ENCODE results near the gene ABCF3. TPM values are rescaled to one million over a fixed set of nuclear protein-coding genes. Genes with fewer than 3 reads are reported as not detected.

ABCF3 gene
- polyA plus RNA-seq, 4 donors = 53.5 to 62.6 (median 54.5) TPM

GRCh38 chr3:184165543-184165942, 20.5 kb upstream of the ABCF3 start:
- DNase-seq (ENCODE audit: low read depth in 4 of 4, low spot score in 3 of 4) = no peak

- DNase-seq (ENCODE audit: low read depth in 4 of 4, low spot score in 3 of 4) = no peak
These were observed 19.3 kb upstream of the ABCF3 start for GRCh38 chr3:184166671-184167070.

- DNase-seq (ENCODE audit: low read depth in 4 of 4, low spot score in 3 of 4) = no peak
These were observed 18.2 kb upstream of the ABCF3 start for GRCh38 chr3:184167786-184168185.

GRCh38 chr3:184168363-184169120, 17.5 kb upstream of the ABCF3 start:
- no peak for DNase-seq (ENCODE audit: low read depth in 4 of 4, low spot score in 3 of 4)

GRCh38 chr3:184169896-184170875, 15.8 kb upstream of the ABCF3 start:
- no peak for DNase-seq (ENCODE audit: low read depth in 4 of 4, low spot score in 3 of 4)

GRCh38 chr3:184171562-184171961, 14.4 kb upstream of the ABCF3 start:
- no peak for DNase-seq (ENCODE audit: low read depth in 4 of 4, low spot score in 3 of 4)

- DNase-seq (ENCODE audit: low read depth in 4 of 4, low spot score in 3 of 4) = no peak
These were observed 13.2 kb upstream of the ABCF3 start for GRCh38 chr3:184172681-184173373.

GRCh38 chr3:184173374-184173722, 12.7 kb upstream of the ABCF3 start:
- DNase-seq (ENCODE audit: low read depth in 4 of 4, low spot score in 3 of 4) = no peak

- no peak for DNase-seq (ENCODE audit: low read depth in 4 of 4, low spot score in 3 of 4)
These were observed 11.7 kb upstream of the ABCF3 start for GRCh38 chr3:184174284-184174645.

- peak; percentile 94 to 98 (median 97) for DNase-seq (ENCODE audit: low read depth in 4 of 4, low spot score in 3 of 4)
These were observed 11.1 kb upstream of the ABCF3 start, which contains the start of gene AP2M1 for GRCh38 chr3:184174646-184175492. TSS of gene AP2M1 (plus strand) at chr3:184174855. CDS start at chr3:184176994, 2,139 bp downstream.

GRCh38 chr3:184175506-184175905, 10.5 kb upstream of the ABCF3 start:
- no peak for DNase-seq (ENCODE audit: low read depth in 4 of 4, low spot score in 3 of 4)

GRCh38 chr3:184175981-184176376, 10.0 kb upstream of the ABCF3 start:
- DNase-seq (ENCODE audit: low read depth in 4 of 4, low spot score in 3 of 4) = no peak

GRCh38 chr3:184176377-184177330, 9.3 kb upstream of the ABCF3 start:
- DNase-seq (ENCODE audit: low read depth in 4 of 4, low spot score in 3 of 4) = no peak

- no peak for DNase-seq (ENCODE audit: low read depth in 4 of 4, low spot score in 3 of 4)
These were observed 8.7 kb upstream of the ABCF3 start for GRCh38 chr3:184177331-184177731.

- DNase-seq (ENCODE audit: low read depth in 4 of 4, low spot score in 3 of 4) = no peak
These were observed 8.2 kb upstream of the ABCF3 start for GRCh38 chr3:184177767-184178306.

GRCh38 chr3:184178521-184179138, 7.4 kb upstream of the ABCF3 start:
- DNase-seq (ENCODE audit: low read depth in 4 of 4, low spot score in 3 of 4) = no peak

GRCh38 chr3:184180165-184180564, 5.8 kb upstream of the ABCF3 start:
- DNase-seq (ENCODE audit: low read depth in 4 of 4, low spot score in 3 of 4) = no peak

- no peak for DNase-seq (ENCODE audit: low read depth in 4 of 4, low spot score in 3 of 4)
These were observed 4.4 kb upstream of the ABCF3 start for GRCh38 chr3:184181596-184181995.

Measured in right renal pelvis (tissue), 4 donors.